ENCODE data around the gene KDM5C. TPM values are rescaled to one million over a fixed set of nuclear protein-coding genes. Genes with fewer than 3 reads are reported as not detected.

The KDM5C gene
- total RNA-seq, 1 experiment from 2014 or later: 98.7 TPM

- no peaks in the 10 kb centered on the region for H3K79me1 ChIP-seq (ENCODE audit: insufficient read depth, low read depth, low read length, poor library complexity, severe bottlenecking)
- Mint-ChIP-seq H3K27ac (no peak overlapping the region), H3K36me3 (ENCODE audit: insufficient read depth in 1 of 3, low read depth in 3 of 3) (peaks cover 63 to 83% (median 76%) of the 10 kb centered on the region in 3 experiments), H3K9me3 (peaks cover 10 to 62% of the 10 kb centered on the region in 2 experiments; a peak in 4 of 5 replicates), H3K4me3 (no peak overlapping the region), H3K27me3 (ENCODE audit: low read depth) (peaks cover 2% of the 10 kb centered on the region; the same call in 1 of the 2 replicates), H3K4me1 (no peaks in the 10 kb centered on the region)
- H4K5ac ChIP-seq (ENCODE audit: insufficient read length, low read depth, low read length): no peak overlapping the region
- no peak overlapping the region for H3K23ac ChIP-seq (ENCODE audit: insufficient read length, low read depth, low read length)
- no peak overlapping the region for H3K14ac ChIP-seq (ENCODE audit: insufficient read depth, low read length)
- no peak overlapping the region for H3K9ac ChIP-seq (ENCODE audit: extremely low read depth, insufficient read length, low read length)
- no peak overlapping the region for H2BK20ac ChIP-seq (ENCODE audit: low read depth, low read length, poor library complexity, severe bottlenecking)
- no peak overlapping the region for H3K18ac ChIP-seq (ENCODE audit: insufficient read length, low read depth, low read length)
- H2BK15ac ChIP-seq (ENCODE audit: low read depth, low read length): no peak overlapping the region
- no peak overlapping the region for H3K27ac ChIP-seq (ENCODE audit: insufficient read length, low read depth, low read length)
- no peaks in the 10 kb centered on the region for H3K27me3 ChIP-seq (ENCODE audit: insufficient read depth, low read length)
- H4K20me1 ChIP-seq (ENCODE audit: control insufficient read depth, insufficient read depth, insufficient read length): peaks cover 4% of the 10 kb centered on the region
- no peak overlapping the region for H3K4ac ChIP-seq (ENCODE audit: low read depth, low read length)
- H3K4me1 ChIP-seq (ENCODE audit: insufficient read depth, low read length): no peaks in the 10 kb centered on the region
- no peak overlapping the region for H2BK5ac ChIP-seq (ENCODE audit: insufficient read length, low read length)
- no peaks in the 10 kb centered on the region for H3K23me2 ChIP-seq (ENCODE audit: insufficient read length, low read depth, low read length, poor library complexity, severe bottlenecking)
- H2BK12ac ChIP-seq (ENCODE audit: insufficient read length, low read depth, low read length): no peak overlapping the region
- DNase-seq: no peak
- no peak overlapping the region for H4K91ac ChIP-seq (ENCODE audit: insufficient read length, low read depth, low read length)
- H3K79me2 ChIP-seq (ENCODE audit: insufficient read depth, low read length): no peaks in the 10 kb centered on the region
- H3K9me3 ChIP-seq (ENCODE audit: control insufficient read depth, low read depth, low read length): no peaks in the 10 kb centered on the region
- no peak overlapping the region for H3K56ac ChIP-seq (ENCODE audit: insufficient read length, low read depth, low read length)
- H2AFZ ChIP-seq (ENCODE audit: low read length): no peak overlapping the region
- no peak overlapping the region for H2AK5ac ChIP-seq (ENCODE audit: insufficient read length, low read length)
- H3K4me2 ChIP-seq (ENCODE audit: insufficient read depth, insufficient read length, low read length): no peak overlapping the region
- no peak for TF ChIP-seq CTCF (conservative IDR thresholded peaks at IDR 0.05)
- WGBS (ENCODE audit: extremely low coverage, insufficient read length, low lambda C conversion rate): no CpG with 5 or more reads among the region's 12 CpGs
- no peak overlapping the region for H3T11ph ChIP-seq (ENCODE audit: low read length)
- no peak overlapping the region for H2BK120ac ChIP-seq (ENCODE audit: low read depth, low read length, poor library complexity, severe bottlenecking)
- no peak overlapping the region for H4K8ac ChIP-seq (replicated peaks; ENCODE audit: insufficient read length, low read depth, low read length)
These were observed 28.3 kb downstream of the KDM5C start for GRCh38 chrX:53196678-53197077.
